ENCODE data around the gene CD6.

CD6 gene

DNA sequence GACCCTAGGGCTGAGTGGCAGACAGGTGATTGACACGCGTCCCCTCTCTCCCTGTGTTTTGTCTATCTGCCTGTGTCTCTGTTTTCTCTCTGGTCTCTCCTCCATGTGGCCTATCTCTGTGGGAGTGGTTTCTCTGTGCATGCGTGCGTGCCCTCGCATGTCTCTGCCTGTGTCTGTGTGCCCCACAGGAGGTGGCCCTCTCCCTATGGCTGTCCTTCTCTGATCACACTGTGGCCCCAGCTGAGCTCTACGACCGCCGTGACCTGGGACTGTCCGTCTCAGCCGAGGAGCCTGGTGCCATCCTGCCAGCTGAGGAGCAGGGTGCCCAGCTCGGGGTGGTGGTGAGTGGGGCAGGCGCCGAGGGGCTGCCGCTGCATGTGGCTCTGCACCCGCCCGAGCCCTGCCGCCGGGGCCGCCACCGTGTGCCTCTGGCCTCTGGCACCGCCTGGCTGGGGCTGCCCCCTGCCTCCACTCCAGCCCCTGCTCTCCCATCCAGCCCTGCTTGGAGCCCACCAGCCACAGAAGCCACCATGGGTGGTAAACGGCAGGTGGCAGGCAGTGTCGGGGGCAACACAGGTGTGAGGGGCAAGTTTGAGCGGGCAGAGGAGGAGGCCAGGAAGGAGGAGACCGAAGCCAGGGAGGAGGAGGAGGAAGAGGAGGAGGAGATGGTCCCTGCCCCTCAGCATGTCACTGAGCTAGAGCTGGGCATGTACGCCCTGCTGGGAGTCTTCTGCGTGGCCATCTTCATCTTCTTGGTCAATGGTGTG, 35.6 kb upstream of the CD6 start:
- no peak for DNase-seq

DNA sequence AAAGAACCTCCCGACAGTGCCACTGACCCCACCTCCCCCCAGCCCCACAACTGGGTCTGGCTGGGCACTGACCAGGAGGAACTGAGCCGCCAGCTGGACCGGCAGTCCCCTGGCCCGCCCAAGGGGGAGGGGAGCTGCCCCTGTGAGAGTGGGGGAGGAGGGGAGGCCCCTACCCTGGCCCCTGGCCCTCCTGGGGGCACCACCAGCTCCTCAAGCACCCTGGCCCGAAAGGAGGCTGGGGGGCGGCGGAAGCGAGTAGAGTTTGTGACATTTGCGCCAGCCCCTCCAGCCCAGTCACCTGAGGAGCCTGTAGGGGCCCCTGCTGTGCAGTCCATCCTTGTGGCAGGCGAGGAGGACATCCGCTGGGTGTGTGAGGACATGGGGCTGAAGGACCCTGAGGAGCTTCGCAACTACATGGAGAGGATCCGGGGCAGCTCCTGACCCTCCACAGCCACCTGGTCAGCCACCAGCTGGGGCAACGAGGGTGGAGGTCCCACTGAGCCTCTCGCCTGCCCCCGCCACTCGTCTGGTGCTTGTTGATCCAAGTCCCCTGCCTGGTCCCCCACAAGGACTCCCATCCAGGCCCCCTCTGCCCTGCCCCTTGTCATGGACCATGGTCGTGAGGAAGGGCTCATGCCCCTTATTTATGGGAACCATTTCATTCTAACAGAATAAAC, 34.9 kb upstream of the CD6 start:
- no peak for DNase-seq

DNA sequence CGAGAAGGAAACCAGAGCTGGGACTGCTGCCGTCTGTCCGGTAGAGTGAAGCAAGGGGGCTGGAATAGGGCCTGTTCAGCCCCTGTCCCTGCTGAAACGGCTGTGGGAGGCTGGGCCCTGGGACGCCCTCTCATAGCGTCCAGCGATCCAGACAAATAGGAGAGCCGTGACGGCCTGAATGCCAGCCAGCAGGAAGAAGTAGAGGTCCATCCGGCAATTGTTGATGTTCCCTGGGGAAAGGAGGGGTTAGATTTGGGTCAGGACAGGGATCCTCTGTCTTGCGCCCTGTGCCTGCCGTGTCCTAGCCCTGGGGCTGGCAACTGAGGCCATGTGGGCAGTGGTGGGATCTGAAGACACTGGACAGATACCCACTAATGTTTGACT, 34.3 kb upstream of the CD6 start:
- DNase-seq = no peak

DNA sequence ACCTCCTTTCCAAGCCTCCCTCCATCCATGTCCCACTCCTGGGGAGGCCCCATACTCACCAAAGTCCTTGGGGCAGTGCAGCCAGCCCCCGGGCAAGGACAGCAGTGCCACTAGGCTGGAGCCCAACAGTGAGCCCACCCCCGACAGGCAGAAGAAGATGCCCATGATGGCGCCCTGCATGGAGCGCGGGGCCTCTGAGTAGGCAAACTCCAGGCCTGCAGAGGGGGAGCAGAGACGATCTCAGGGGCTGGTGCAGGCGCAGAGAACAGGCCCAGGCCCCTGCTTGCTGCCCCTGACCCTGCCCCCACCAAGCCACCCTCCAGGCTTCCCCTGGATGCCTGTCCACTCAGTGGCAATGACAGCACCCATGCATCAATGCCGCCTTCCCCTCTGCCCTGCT, 33.7 kb upstream of the CD6 start:
- DNase-seq = no peak

DNA sequence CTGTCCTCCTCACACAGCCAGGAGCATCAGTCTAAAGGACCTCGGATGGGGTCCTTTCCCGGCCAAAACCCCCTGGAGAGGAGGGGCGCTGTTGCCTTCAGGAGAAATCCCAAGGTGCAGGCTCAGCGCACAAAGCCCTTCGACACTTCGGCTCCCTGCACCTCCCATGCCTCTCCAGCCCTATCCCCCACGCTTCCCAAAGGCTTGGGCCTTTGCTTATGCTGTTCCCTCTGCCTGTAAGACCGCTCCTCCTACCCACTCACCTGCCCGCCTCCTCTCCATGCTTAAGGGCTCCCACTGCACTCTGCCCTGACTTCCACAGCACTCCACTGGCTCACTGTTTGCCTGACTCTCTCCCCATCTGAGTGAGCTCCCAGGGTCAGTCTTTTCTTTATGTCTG, 33.0 kb upstream of the CD6 start:
- DNase-seq = no peak

DNA sequence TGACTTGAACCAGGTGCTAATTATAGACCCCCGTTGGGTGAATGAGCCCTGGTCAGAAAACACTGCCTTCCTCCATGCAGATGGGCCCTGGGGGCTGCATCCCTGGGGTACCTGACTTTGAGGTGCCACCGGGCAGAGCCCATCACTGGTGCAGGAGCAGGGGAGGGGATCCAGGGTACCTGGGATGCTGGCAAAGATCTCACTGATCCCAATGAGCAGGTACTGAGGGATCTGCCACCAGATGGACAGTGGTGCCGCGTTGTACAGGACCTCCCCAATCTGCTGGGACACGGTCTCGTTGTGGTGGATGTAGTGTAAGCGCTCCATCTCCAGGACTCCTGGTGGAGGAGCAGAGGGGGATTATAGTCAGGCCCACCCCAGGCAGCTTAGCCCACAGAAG, 32.2 kb upstream of the CD6 start:
- DNase-seq = no peak

DNA sequence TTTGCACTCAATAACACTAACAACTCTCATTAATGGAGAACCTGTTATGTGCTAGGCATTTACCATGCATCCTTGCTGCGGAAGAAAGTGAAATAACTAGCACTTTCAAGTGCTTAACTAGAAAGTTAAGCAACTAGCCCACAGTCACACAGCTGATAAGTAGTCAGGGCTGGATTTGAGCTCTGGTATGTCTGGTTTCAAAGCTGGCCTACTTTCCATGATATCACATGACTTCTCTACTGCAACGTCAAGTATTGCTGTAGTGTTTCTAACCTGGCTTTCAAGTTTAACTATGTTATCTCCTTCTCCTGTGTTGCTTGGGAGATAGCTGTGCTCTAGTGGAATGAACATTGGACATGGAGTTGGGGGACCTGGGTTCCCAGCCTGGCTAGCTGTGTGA, 31.6 kb upstream of the CD6 start:
- DNase-seq = no peak

DNA sequence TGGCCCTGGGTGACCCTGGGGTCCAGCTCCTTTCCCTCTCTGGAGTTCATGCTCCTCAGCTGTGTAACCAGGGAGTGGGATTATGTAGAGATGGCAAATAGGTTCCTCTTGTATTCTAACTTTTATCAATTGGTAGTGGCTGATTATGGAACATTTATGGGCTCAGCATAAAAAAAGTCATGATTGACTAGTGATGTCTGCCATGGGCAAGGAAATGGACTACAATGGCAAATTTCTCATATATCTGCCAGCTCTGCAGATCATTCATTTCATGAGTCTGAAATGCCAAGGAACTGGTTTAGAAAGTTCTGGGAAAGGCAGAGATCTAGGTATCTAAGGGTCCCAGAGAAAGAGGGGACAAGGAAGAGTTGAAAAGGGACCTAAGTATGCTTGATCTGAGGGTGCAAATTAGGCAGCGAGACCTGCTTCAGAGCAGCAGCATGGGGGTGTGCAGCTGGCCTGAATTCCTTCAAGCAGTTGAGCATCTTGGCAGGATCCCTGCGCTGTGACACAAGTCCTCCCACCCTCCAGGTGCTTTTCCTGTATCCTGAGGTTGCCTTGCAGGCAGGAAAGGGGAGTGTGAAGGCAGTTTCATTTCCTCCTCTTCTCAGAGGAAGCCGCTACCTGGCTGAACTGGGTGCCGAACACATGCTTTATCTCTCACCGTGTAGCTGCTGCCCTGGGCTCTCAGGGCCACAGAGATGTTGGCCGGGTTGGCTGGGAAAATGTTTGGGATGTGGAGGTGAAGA, 29.9 kb upstream of the CD6 start:
- DNase-seq = no peak

DNA sequence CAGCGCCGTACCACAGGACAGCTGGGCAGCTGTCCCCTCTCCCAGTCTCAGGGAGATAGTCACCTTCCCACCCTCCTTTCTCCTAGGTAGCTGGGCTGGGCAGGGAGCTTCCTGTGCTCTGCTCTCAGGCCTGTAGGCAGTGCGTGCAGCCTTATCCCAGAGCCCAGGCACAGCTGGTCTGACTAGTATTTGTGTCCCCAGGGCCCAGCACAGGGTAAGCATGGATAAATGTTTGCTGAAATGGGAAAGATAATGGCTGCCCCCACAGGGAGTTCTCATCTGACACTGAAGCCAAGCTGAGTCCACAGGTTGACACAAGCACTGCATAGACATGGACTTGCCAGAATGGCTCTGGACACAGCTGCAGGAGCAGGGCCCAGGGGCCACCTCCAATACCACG, 29.3 kb upstream of the CD6 start:
- no peak for DNase-seq

DNA sequence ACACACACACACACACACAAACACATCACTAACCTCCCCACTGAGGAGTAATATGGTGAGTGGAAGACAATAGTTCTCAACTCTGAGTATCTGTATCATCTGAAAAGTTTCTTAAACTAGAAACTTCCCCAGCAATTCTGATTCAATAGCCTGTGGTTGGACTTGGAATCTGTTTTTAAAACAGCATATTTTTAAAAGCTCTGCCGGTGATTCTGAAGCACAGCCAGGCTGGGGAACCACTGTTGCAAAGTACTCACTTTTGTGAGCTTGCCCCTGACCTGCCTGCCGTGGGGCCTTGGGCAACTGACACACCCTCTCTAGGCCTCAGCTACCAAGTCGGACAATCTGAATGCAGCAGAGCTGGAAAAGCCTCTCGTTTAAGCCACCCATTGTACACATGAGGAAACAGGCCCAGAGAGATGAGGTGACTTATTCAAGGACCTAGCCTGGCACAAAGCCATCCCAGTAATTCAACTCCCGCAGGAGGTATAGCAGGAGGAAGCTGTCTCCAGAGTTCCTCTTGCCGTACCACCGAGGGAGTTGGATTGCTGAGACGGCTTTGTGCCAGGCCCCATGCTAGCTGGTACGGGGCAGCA, 28.4 kb upstream of the CD6 start:
- no peak for DNase-seq

DNA sequence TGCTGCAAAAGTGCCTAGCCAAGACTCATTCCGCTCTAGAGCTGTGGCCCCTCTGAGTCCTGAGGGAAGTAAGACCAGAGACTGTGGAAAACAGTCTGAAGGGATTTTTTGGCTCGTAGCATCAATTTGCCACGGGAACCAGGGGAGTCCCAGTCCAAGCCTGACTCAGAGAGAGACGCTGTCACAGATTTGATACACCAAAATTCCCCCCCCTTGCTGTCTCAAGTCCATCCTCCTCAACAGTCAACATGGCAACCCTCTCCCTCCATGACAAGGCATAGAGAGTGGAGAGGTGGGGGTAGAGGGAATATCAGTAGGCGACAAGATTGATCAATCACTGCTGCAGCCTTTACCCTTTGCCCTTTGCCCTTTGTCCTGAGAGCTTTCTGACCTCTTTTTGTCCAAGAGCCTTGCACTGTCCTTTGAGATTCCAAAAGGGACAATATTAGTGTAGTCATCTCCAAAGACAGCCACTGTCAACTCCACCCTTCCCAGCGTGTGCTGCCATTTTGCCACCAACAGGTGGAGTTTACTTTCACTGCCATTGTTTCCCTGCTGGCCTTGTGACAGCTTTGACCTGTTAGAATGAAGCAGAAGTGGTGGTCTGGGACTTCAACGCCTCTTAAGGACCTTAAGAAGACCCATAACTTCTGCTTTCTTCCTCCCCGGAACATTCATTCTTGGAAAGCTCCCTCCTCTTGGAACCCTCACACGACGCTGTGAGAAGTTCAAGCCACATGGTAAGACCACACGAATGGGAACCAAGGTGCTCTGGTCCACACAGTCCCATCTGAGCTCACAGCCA, 26.8 kb upstream of the CD6 start:
- DNase-seq = peak; percentile 59

DNA sequence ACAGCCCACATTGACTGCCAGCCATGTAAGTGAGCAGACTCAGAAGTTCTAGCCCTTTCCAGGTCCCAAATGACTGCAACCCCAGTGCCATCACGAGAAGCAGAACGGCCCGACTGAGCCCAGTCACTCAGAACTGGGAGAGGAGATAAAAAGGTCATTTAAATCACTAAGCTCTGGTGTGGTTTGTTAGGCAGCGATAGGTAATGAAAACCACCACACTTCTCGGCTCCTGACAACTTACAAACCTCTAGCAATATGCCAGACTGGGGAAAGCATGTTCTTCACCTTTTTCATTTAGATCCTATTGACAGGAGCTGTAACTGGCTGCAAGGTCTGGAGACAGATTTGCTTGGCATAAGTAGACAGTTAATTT, 26.2 kb upstream of the CD6 start:
- DNase-seq = no peak

DNA sequence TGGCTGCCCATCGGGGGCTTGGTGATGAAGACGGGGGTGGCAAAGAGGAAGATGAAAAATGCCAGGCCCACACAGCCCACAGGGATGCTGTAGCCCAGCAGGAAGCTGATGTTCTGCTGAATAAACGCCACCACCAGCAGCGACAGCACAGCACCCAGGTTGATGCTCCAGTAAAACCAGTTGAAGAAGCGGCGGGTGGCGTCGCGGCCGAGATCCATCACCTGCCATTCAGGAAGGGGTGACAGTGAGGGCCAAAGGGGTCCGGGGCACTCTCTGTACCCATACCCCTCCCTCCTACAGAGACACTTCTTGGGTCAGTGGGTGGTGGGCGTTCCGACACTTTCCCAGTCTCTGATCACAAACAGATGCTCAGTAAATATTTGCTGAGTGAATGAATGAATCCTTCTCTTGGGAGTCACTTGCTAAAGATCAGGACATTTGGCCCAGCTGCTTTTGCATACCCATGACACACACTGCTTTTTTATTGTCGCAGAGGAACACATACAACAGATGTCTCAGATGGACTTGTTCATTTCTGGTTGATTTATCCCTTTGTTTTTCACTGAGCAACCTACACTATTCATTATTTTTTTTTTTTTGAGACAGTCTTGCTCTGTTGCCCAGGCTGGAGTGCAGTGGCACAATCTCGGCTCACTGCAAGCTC, 24.7 kb upstream of the CD6 start:
- no peak for DNase-seq

DNA sequence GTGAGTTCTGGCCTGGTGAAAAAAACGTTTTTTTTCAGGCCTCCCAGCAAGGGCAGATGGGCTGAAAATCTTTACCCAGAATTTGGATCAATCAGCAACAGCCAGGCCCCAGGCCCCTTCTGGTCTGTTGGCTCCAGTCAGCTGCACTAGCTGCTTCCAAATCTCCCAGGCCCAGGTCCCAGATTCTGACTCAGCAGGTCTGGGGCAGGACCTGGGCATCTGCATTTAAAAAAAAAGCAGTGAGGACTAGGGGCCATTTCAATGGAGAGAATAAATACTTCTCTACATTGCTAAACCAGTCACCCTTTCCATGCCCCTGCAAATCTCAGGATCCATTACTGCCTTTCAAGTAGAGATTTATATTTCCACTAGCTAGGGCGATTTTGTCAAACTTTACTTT, 23.8 kb upstream of the CD6 start:
- DNase-seq = no peak

DNA sequence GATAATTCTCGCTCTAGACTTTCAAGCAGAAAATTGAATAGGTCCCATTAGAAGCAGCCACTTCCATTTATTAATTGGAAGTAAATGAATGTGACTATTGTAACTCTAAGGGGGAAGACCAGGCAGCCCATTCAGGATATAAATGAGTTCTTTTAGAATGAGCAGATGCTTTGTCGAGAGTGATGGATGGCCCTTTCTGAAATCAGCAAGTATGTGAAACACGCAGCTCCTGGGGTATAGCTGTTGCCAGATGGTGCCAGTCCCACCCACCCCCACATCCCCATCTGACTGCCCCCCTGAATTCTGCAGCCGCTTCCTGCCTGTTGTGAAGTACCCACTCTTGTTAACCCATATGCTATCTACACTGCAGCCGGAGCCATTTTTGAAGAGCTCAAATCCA, 23.2 kb upstream of the CD6 start:
- no peak for DNase-seq

DNA sequence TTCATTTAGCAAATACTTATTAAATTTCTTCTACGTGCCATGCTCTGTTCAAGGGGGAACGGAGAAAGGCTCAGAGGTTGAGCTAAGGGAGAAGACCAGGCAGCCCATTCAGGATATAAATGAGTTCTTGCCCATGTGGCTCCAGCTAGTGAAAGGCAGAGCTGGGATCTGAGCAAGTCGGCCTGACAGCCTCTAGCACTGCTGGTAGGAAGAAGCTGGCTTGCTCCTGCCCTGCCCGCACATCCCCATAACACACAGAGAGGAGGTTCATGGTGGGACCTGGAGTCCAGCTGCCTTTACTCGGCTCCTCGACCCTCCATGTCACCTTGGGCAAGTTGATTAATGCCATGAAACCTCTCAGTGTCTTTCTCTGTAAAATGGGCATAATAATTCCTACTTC, 21.5 kb upstream of the CD6 start:
- peak; percentile 35 for DNase-seq

DNA sequence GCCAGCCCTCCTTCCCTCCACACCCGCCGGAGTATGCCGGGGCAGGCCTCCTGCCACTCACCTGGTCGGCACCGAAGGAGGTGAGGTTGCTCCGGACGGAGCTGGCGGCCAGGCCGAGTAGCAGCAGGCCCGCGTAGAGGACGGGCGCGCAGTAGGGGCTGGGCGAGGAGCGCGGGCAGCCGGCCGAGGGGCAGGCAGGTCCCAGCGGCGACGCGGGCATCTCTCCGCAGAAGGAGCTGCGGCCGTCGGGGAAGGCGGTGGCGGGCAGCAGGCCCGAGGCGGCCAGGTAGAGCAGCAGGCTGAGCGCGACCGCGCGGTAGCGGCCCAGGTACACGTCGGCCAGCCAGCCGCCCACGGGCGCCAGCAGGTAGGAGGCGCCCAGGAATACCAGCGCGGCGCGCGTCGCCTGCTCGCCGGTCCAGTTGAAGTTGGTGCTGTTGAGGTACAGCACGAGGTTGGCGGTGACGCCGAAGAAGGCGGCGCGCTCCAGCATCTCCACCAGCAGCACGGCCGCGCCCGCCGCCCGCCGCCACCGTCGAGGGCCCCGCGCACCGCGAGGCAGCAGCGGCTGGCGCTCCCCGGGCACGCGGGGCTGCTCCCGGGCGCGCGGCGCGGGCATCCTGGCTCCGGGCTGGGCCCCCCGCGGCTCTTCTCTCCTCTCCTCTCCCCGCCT, 20.4 kb upstream of the CD6 start:
- DNase-seq = peak; percentile 64

DNA sequence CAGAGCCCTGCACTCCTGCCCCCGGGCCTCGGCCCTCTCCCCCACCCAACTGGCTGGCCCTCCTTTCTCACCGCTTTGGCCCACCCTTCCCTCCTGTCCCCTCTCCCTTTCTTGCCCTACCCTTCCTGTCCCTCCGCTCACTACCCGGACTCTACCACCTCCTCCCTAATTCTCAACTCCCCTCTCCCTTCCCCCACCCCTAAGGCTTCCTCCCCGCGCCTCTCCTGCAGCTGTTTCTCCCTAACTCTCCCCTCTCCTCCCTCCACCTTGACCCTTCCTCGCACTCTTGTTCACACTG, 19.9 kb upstream of the CD6 start:
- peak; percentile 64 for DNase-seq

DNA sequence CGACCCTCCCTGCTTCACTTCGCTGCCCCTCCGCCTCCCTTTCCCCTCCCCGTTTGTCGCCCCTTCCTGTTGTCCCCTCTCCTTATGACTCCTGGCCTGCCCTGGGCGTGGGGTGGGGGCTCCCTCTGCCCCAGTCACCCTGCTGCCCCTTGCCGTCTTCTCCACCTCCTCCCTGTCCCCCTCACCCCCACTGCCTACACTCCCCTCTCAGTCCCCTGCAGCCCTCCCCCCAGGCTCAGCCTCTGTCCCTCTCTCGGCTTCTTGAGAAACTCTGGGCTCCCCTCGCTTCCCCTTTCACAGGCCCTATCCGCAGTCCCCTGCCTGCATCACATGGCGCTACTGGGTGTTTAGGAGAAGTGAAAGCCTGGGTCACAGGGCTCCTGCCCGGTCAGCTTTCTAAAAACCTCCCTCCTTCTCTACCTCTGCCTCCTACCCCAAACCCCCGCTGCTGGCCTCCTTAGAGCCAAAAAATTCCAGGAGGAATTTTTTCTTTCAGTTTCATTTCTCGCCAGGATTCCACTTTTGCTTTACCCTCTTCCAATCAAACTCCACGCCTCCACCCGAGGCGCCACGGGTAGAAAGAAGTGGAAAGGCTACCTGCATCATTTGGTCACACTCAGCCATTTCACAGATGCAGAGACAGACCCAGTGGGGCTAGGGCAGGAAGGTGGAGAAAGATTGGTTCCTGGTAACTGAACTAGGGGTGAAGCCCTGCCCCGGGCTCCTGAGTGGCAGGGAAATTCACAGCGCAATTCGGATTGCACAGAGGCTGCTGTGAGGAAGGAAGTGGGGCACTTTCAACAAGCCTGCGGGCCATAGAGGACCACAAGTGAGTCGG, 19.4 kb upstream of the CD6 start, which contains the start of gene SLC15A3:
Gene SLC15A3, minus strand, starts transcription at position 273 of the 838 bp plus-strand sequence. CDS start 625 bp downstream, outside the sequence.
- peak; percentile 99 for DNase-seq

DNA sequence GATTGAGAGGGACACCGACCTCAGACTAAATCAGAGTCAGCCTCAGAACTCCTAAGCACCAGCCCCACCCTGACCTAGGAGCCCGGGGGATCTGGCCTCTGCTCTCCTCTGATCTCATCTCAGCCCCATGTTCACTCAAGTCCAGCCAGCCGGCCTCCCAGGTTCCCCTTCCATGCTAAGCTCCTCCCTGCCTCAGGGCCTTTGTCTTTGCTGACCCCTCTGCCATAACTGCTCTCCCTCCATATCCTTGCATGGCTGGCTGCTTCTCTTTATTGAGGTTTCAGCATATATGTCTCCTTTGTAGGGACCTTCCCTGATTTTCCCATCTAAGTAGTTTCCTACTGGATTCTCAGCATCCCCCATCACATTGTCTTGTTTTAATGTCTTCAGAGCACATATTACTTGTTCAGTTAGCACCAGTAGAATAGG, 18.7 kb upstream of the CD6 start:
- DNase-seq = no peak

DNA sequence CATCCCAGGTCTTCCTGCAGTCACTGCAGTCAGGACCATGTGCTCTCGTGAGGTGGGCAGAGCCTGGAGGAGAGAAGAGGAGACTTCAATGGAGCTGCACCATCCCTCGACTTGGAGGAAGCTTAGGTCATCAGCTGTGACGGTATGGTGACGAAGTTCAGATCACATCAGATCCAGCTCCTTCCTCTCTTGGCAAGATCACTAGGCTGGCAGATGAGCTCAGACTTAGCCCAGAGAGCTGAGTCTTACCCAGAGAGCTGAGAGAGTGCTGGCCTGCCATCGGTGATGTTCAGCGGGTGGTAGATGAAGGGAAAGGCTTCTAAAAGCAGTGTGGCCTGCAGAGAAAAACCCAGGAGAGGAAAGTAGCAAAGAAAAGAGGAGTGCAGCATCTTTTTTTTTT, 17.7 kb upstream of the CD6 start:
- DNase-seq = peak; percentile 97
